Left ventricle myocardium inferior (tissue), 1 donor: Measurements from ENCODE around the gene PPOX. TPM values are rescaled to one million over a fixed set of nuclear protein-coding genes. Genes with fewer than 3 reads are reported as not detected.
A peak's percentile ranks its signal among the peaks of the same experiment; 100 is the strongest.

Experiments
- DNase-seq: peaks from one replicate; pipeline ENCODE4 v3.0.0-alpha.2; 2020
- H3K27ac ChIP-seq: fragments of 200-600 bp; replicated peaks from 2 replicates; pipeline ENCODE4 v1.8.0; 2021
- H3K27me3 ChIP-seq: fragments of 200-600 bp; 2 replicates; pipeline ENCODE4 v1.8.0; 2021; ENCODE audit warnings: low read depth
- H3K36me3 ChIP-seq: fragments of 200-600 bp; 2 replicates; pipeline ENCODE4 v1.8.0; 2021
- H3K4me1 ChIP-seq: fragments of 200-600 bp; 2 replicates; pipeline ENCODE4 v1.8.0; 2021
- H3K4me3 ChIP-seq: fragments of 200-600 bp; 2 replicates; pipeline ENCODE4 v1.8.0; 2021; ENCODE audit warnings: mild to moderate bottlenecking, moderate library complexity
- H3K9me3 ChIP-seq: fragments of 200-600 bp; replicated peaks from 2 replicates; pipeline ENCODE4 v1.8.0; 2021
- CTCF ChIP-seq: fragments of 200-600 bp; IDR thresholded peaks from 2 replicates; pipeline ENCODE4 v1.8.0; 2021; ENCODE audit warnings: antibody characterized with exemption, mild to moderate bottlenecking, borderline replicate concordance
- intact Hi-C: fragments of 100-400 bp; cut with micrococcal nuclease; formaldehyde crosslinking; loops from one replicate; pipeline ENCODE4 v1.11.0; 2022
- total RNA-seq: library from RNA; stranded (reverse); fragmentation: NEBNext Ultra II Directional; extraction: Animal tissue kit (Norgen Biotek cat#: 25700); gene quantifications from one replicate; pipeline ENCODE4 v1.2.1, GENCODE V29; 2021
- donor health status: DM: no; HTN: yes; CAD: no; lungs with severe emphysema.

PPOX gene
- total RNA-seq, 1 donor from 2014 or later: 15.2 TPM

GRCh38 chr1:161190962-161191521, 24.8 kb downstream of the PPOX start:
- Histone ChIP-seq H3K4me3 (no peak overlapping the region), H3K4me1 (peaks cover 60% of the 10 kb centered on the region), H3K27me3 (no peaks in the 10 kb centered on the region), H3K36me3 (peaks cover 26% of the 10 kb centered on the region), H3K27ac (no peak overlapping the region), H3K9me3 (no peaks in the 10 kb centered on the region)
- intact Hi-C loops: no loop called here
- no peak for DNase-seq
- no peak for TF ChIP-seq CTCF

GRCh38 chr1:161191971-161192370, 25.7 kb downstream of the PPOX start:
- Histone ChIP-seq H3K27me3 (no peaks in the 10 kb centered on the region), H3K4me1 (peaks cover 62% of the 10 kb centered on the region), H3K4me3 (no peak overlapping the region), H3K9me3 (no peaks in the 10 kb centered on the region), H3K36me3 (peaks cover 29% of the 10 kb centered on the region), H3K27ac (no peak overlapping the region)
- no peak for DNase-seq
- no peak for TF ChIP-seq CTCF
- intact Hi-C loops: no loop called here

GRCh38 chr1:161192476-161193465, 26.5 kb downstream of the PPOX start:
- Histone ChIP-seq H3K4me3 (peak overlapping the region; percentile 67), H3K27me3 (no peaks in the 10 kb centered on the region), H3K36me3 (peaks cover 29% of the 10 kb centered on the region), H3K9me3 (no peaks in the 10 kb centered on the region), H3K27ac (peak overlapping the region; percentile 37), H3K4me1 (peaks cover 65% of the 10 kb centered on the region)
- intact Hi-C loops: no loop called here
- peak; percentile 45 for DNase-seq
- TF ChIP-seq CTCF: peak; percentile 89

- DNase-seq: no peak
- intact Hi-C loops: no loop called here
- no peak for TF ChIP-seq CTCF
- peaks cover 74% of the 10 kb centered on the region for H3K4me1 ChIP-seq
- peak overlapping the region; percentile 36 for H3K27ac ChIP-seq
- H3K4me3 ChIP-seq: peak overlapping the region; percentile 67
- peaks cover 29% of the 10 kb centered on the region for H3K36me3 ChIP-seq
- no peaks in the 10 kb centered on the region for H3K27me3 ChIP-seq
- H3K9me3 ChIP-seq: no peaks in the 10 kb centered on the region
Observed at GRCh38 chr1:161193561-161194235, 27.5 kb downstream of the PPOX start.

GRCh38 chr1:161195171-161195570, 28.9 kb downstream of the PPOX start:
- H3K9me3 ChIP-seq: no peaks in the 10 kb centered on the region
- peaks cover 29% of the 10 kb centered on the region for H3K36me3 ChIP-seq
- no peaks in the 10 kb centered on the region for H3K27me3 ChIP-seq
- H3K27ac ChIP-seq: no peak overlapping the region
- intact Hi-C loops: no loop called here
- H3K4me1 ChIP-seq: peaks cover 83% of the 10 kb centered on the region
- no peak for DNase-seq
- no peak for TF ChIP-seq CTCF
- peak overlapping the region; percentile 67 for H3K4me3 ChIP-seq
